Measurements from ENCODE around the gene SPI1.

Gene SPI1

GRCh38 chr11:47393163-47394049 is 15.1 kb upstream of the SPI1 start:
- H4K8ac ChIP-seq (ENCODE audit: low read length), result peak overlapping the region; percentile 88

GRCh38 chr11:47392546-47393162 is 14.3 kb upstream of the SPI1 start:
- 96% methylated on average over 13 of the region's 14 CpGs for WGBS
- Histone ChIP-seq H4K91ac (ENCODE audit: low read length) (peak overlapping the region; percentile 78), H3K4me2 (ENCODE audit: low read length, poor library complexity, severe bottlenecking) (no peak overlapping the region)

More at GRCh38 chr11:47393163-47394049, 15.1 kb upstream of the SPI1 start:
- Histone ChIP-seq H3K27me3 (ENCODE audit: control insufficient read depth in 1 of 2, insufficient read depth in 1 of 2, low read length in 2 of 2) (no peaks in the 10 kb centered on the region), H2BK5ac (ENCODE audit: low read depth, low read length, poor library complexity, severe bottlenecking) (no peak overlapping the region), H3K36me3 (ENCODE audit: control insufficient read depth in 1 of 2, insufficient read depth in 2 of 2, low read depth in 1 of 2, low read length in 2 of 2) (no peaks in the 10 kb centered on the region), H4K91ac (ENCODE audit: low read length) (peak overlapping the region; percentile 72), H2AFZ (ENCODE audit: low read depth, low read length) (peak overlapping the region; percentile 80), H3K18ac (ENCODE audit: low read depth in 1 of 2, low read length in 2 of 2) (peak overlapping the region; percentile 68 to 90), H3K27ac (ENCODE audit: low read length, poor library complexity, severe bottlenecking) (peak overlapping the region; percentile 29), H2AK5ac (ENCODE audit: low read length, severe bottlenecking) (peak overlapping the region; percentile 37), H2BK15ac (ENCODE audit: low read depth, poor library complexity, severe bottlenecking) (peak overlapping the region; percentile 53), H3K4me3 (ENCODE audit: insufficient read depth in 1 of 2, low read depth in 1 of 2, low read length in 2 of 2) (peak overlapping the region in 1 of 2 experiments; percentile 16), H3K4me1 (ENCODE audit: control insufficient read depth, insufficient read depth, low read depth, low read length) (peaks cover 32% of the 10 kb centered on the region), H3K9ac (ENCODE audit: low read length) (peak overlapping the region; percentile 57), H3K9me3 (ENCODE audit: control insufficient read depth, low read length) (no peaks in the 10 kb centered on the region), H3K23ac (ENCODE audit: low read length in 2 of 2) (no peak overlapping the region), H3K4ac (ENCODE audit: low read depth in 1 of 2, low read length in 2 of 2) (peak overlapping the region; percentile 70 to 75), H2BK12ac (ENCODE audit: low read length in 2 of 2) (peak overlapping the region; percentile 42 to 66), H3K4me2 (ENCODE audit: low read length, poor library complexity, severe bottlenecking) (no peak overlapping the region), H2BK120ac (ENCODE audit: low read depth, low read length) (peak overlapping the region; percentile 15), H3K79me1 (replicated peaks; ENCODE audit: low read length, poor library complexity, severe bottlenecking) (no peaks in the 10 kb centered on the region), H3K14ac (ENCODE audit: low read length in 2 of 2) (peak overlapping the region in 1 of 2 experiments; percentile 21)
- peak; percentile 82 for DNase-seq
- WGBS, result 71% methylated on average over 20 of the region's 20 CpGs

GRCh38 chr11:47391711-47392432 is 13.5 kb upstream of the SPI1 start:
- no peak overlapping the region for H2AFZ ChIP-seq (ENCODE audit: low read depth, low read length)
- H3K18ac ChIP-seq (ENCODE audit: low read depth in 1 of 2, low read length in 2 of 2), result no peak overlapping the region
- H3K4me3 ChIP-seq (ENCODE audit: insufficient read depth in 1 of 2, low read depth in 1 of 2, low read length in 2 of 2), result no peak overlapping the region
- no peaks in the 10 kb centered on the region for H3K9me3 ChIP-seq (ENCODE audit: control insufficient read depth, low read length)
- H3K4me2 ChIP-seq (ENCODE audit: low read length, poor library complexity, severe bottlenecking), result no peak overlapping the region
- no peak overlapping the region for H2AK5ac ChIP-seq (ENCODE audit: low read length, severe bottlenecking)
- H2BK15ac ChIP-seq (ENCODE audit: low read depth, poor library complexity, severe bottlenecking), result no peak overlapping the region
- H3K27ac ChIP-seq (ENCODE audit: low read length, poor library complexity, severe bottlenecking), result no peak overlapping the region
- H4K91ac ChIP-seq (ENCODE audit: low read length), result no peak overlapping the region
- H4K8ac ChIP-seq (ENCODE audit: low read length), result no peak overlapping the region
- H3K4ac ChIP-seq (ENCODE audit: low read depth in 1 of 2, low read length in 2 of 2), result no peak overlapping the region
- no peak overlapping the region for H3K23ac ChIP-seq (ENCODE audit: low read length in 2 of 2)
- no peaks in the 10 kb centered on the region for H3K27me3 ChIP-seq (ENCODE audit: control insufficient read depth in 1 of 2, insufficient read depth in 1 of 2, low read length in 2 of 2)
- H2BK120ac ChIP-seq (ENCODE audit: low read depth, low read length), result no peak overlapping the region
- H3K36me3 ChIP-seq (ENCODE audit: control insufficient read depth in 1 of 2, insufficient read depth in 2 of 2, low read depth in 1 of 2, low read length in 2 of 2), result no peaks in the 10 kb centered on the region
- WGBS, result 97% methylated on average over 16 of the region's 16 CpGs
- DNase-seq, result no peak
- H3K9ac ChIP-seq (ENCODE audit: low read length), result no peak overlapping the region
- no peaks in the 10 kb centered on the region for H3K79me1 ChIP-seq (replicated peaks; ENCODE audit: low read length, poor library complexity, severe bottlenecking)
- no peak overlapping the region for H3K14ac ChIP-seq (ENCODE audit: low read length in 2 of 2)
- peaks cover 32% of the 10 kb centered on the region for H3K4me1 ChIP-seq (ENCODE audit: control insufficient read depth, insufficient read depth, low read depth, low read length)
- no peak overlapping the region for H2BK12ac ChIP-seq (ENCODE audit: low read length in 2 of 2)
- H2BK5ac ChIP-seq (ENCODE audit: low read depth, low read length, poor library complexity, severe bottlenecking), result no peak overlapping the region

More at GRCh38 chr11:47392546-47393162, 14.3 kb upstream of the SPI1 start:
- Histone ChIP-seq H3K23ac (ENCODE audit: low read length in 2 of 2) (no peak overlapping the region), H3K9ac (ENCODE audit: low read length) (no peak overlapping the region), H4K8ac (ENCODE audit: low read length) (peak overlapping the region; percentile 52), H2BK120ac (ENCODE audit: low read depth, low read length) (peak overlapping the region; percentile 15), H3K18ac (ENCODE audit: low read depth in 1 of 2, low read length in 2 of 2) (peak overlapping the region; percentile 14 to 29), H2AFZ (ENCODE audit: low read depth, low read length) (no peak overlapping the region), H3K4me3 (ENCODE audit: insufficient read depth in 1 of 2, low read depth in 1 of 2, low read length in 2 of 2) (no peak overlapping the region), H2BK12ac (ENCODE audit: low read length in 2 of 2) (peak overlapping the region; percentile 31 to 35), H3K27ac (ENCODE audit: low read length, poor library complexity, severe bottlenecking) (no peak overlapping the region), H3K79me1 (replicated peaks; ENCODE audit: low read length, poor library complexity, severe bottlenecking) (no peaks in the 10 kb centered on the region), H3K36me3 (ENCODE audit: control insufficient read depth in 1 of 2, insufficient read depth in 2 of 2, low read depth in 1 of 2, low read length in 2 of 2) (no peaks in the 10 kb centered on the region), H2BK15ac (ENCODE audit: low read depth, poor library complexity, severe bottlenecking) (peak overlapping the region; percentile 64), H3K4me1 (ENCODE audit: control insufficient read depth, insufficient read depth, low read depth, low read length) (peaks cover 32% of the 10 kb centered on the region), H3K4ac (ENCODE audit: low read depth in 1 of 2, low read length in 2 of 2) (no peak overlapping the region), H3K14ac (ENCODE audit: low read length in 2 of 2) (no peak overlapping the region), H3K27me3 (ENCODE audit: control insufficient read depth in 1 of 2, insufficient read depth in 1 of 2, low read length in 2 of 2) (no peaks in the 10 kb centered on the region), H2BK5ac (ENCODE audit: low read depth, low read length, poor library complexity, severe bottlenecking) (no peak overlapping the region), H2AK5ac (ENCODE audit: low read length, severe bottlenecking) (peak overlapping the region; percentile 15), H3K9me3 (ENCODE audit: control insufficient read depth, low read length) (no peaks in the 10 kb centered on the region)
- DNase-seq, result no peak
